Natural killer cell treated with Interleukin-12 subunit alpha and Interleukin-12 subunit beta and Interleukin-15 and Interleukin-18, amount 100 ng/mL, for 72 hours (primary cell): ENCODE data around the gene UNC5CL. TPM values are rescaled to one million over a fixed set of nuclear protein-coding genes. Genes with fewer than 3 reads are reported as not detected.
A peak's percentile ranks its signal among the peaks of the same experiment; 100 is the strongest.

Source experiments
- ATAC-seq, 2 donors: fragments of 150-1000 bp; cut with Tn5 transposase in 1 of 2; sonication (Bioruptor Pico), chemical (Tn5 transposase) in 1 of 2; 2 replicates each; pipeline ENCODE4 v1.10.0; 2021
- DNase-seq: peaks from one replicate; pipeline ENCODE4 v3.0.0; 2022; ENCODE audit warnings: low spot score
- H3K27ac Mint-ChIP-seq, 2 donors: 1 replicate in 1 of 2; 2 replicates in 1 of 2; pipeline ENCODE4 v1.8.0; 2022; ENCODE audit warnings: mixed read lengths in 2 of 2, mild to moderate bottlenecking in 1 of 2, moderate library complexity in 1 of 2
- H3K27me3 Mint-ChIP-seq, 2 donors: 1 replicate in 1 of 2; 2 replicates in 1 of 2; pipeline ENCODE4 v1.8.0; 2022; ENCODE audit warnings: mixed read lengths in 2 of 2
- H3K36me3 Mint-ChIP-seq: one replicate; pipeline ENCODE4 v1.8.0; 2022; ENCODE audit warnings: mixed read lengths
- H3K4me1 Mint-ChIP-seq, 2 donors: 1 replicate in 1 of 2; 2 replicates in 1 of 2; pipeline ENCODE4 v1.8.0; 2022; ENCODE audit warnings: low read depth in 2 of 2, mixed read lengths in 2 of 2, mild to moderate bottlenecking in 1 of 2
- H3K4me3 Mint-ChIP-seq: one replicate; pipeline ENCODE4 v1.8.0; 2022; ENCODE audit warnings: mixed read lengths
- H3K9me3 Mint-ChIP-seq: 2 replicates; pipeline ENCODE4 v1.8.0; 2022; ENCODE audit warnings: mixed read lengths
- total RNA-seq, 2 donors: library from RNA; stranded (reverse); gene quantifications; one replicate each; pipeline ENCODE4 v1.2.3, GENCODE V29; 2022

The UNC5CL gene, protein sequence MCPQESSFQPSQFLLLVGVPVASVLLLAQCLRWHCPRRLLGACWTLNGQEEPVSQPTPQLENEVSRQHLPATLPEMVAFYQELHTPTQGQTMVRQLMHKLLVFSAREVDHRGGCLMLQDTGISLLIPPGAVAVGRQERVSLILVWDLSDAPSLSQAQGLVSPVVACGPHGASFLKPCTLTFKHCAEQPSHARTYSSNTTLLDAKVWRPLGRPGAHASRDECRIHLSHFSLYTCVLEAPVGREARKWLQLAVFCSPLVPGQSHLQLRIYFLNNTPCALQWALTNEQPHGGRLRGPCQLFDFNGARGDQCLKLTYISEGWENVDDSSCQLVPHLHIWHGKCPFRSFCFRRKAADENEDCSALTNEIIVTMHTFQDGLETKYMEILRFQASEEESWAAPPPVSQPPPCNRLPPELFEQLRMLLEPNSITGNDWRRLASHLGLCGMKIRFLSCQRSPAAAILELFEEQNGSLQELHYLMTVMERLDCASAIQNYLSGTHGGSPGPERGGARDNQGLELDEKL
- 1 to 10 TPM; 2.4 to 5.0 TPM for total RNA-seq

DNA sequence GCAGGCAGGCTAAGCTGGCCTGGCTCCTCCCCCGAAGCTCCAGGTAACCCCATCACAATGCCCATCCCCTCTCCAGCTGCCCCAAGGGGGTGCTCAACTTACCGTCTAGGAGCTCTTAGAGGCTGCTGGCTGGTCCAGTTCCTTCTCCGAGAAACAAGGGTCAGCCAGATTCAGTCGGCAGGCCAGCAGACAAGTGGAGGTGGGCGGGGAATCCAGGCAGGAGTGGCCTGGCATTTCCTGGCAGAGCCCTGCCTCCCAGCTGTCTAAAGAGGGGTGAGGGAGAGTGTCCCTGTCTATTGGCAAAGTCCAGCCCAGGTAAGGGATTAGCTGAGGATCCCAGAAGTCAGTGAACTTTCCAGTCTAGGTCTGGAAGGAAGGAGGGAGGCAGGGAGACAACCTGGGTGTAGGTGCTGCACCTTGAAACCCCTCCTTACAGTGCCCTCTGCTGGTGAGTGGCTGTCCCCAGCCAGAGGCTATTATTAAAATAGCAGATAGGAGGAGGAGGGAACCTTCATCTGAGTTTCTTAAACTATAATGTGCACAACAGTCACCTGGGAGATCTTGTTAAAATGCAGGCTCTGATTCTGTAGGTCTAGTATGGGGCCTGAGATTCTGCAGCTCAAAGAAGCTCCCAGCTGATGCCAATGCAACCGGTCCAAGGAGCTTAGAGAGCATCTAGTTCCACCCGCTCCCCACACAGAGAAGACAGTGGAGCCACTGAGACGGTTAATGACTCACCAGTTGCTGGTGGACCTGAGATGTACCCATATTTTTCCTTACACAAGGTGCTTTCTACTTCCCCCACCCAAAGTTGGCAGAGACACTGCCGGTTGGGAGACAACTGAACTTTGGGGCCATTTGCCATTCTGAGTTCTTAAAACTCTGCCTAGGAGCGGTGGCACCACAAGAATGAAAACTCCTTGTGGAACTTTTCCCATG is at the start of gene UNC5CL:
TSS of gene UNC5CL (minus strand) at position 162 of the 939 bp plus-strand sequence. CDS start 4,147 bp downstream, outside the sequence.
- DNase-seq (no peak), ATAC-seq (no peak)
- Mint-ChIP-seq H3K9me3 (no peaks in the 10 kb centered on the region), H3K4me1 (peaks cover 0 to 4% of the 10 kb centered on the region in 2 donors), H3K27me3 (no peaks in the 10 kb centered on the region), H3K4me3 (no peak within 1 kb of the TSS), H3K36me3 (no peaks in the 10 kb centered on the region), H3K27ac (no peak within 1 kb of the TSS)

GRCh38 chr6:41088451-41088850 is 49.4 kb upstream of the UNC5CL start:
- Mint-ChIP-seq H3K4me1 (peaks cover 0 to 2% of the 10 kb centered on the region in 2 donors), H3K27ac (no peak overlapping the region), H3K4me3 (no peak overlapping the region), H3K27me3 (no peaks in the 10 kb centered on the region), H3K9me3 (no peaks in the 10 kb centered on the region), H3K36me3 (peaks cover 31% of the 10 kb centered on the region)
- DNase-seq (no peak), ATAC-seq (no peak)

GRCh38 chr6:41085182-41085581 is 46.2 kb upstream of the UNC5CL start:
- peaks cover 16 to 19% of the 10 kb centered on the region in 2 donors for H3K4me1 Mint-ChIP-seq
- no peak overlapping the region for H3K27ac Mint-ChIP-seq
- no peak for DNase-seq
- H3K9me3 Mint-ChIP-seq, result no peaks in the 10 kb centered on the region
- no peak overlapping the region for H3K4me3 Mint-ChIP-seq
- peaks cover 29% of the 10 kb centered on the region for H3K36me3 Mint-ChIP-seq
- no peaks in the 10 kb centered on the region for H3K27me3 Mint-ChIP-seq
- no peak for ATAC-seq

- Mint-ChIP-seq H3K4me3 (no peak overlapping the region), H3K27me3 (no peaks in the 10 kb centered on the region), H3K36me3 (peaks cover 34% of the 10 kb centered on the region), H3K9me3 (no peaks in the 10 kb centered on the region), H3K27ac (peak overlapping the region in 1 of 2 donors; percentile 57), H3K4me1 (peaks cover 18 to 20% of the 10 kb centered on the region in 2 donors)
- DNase-seq (no peak), ATAC-seq (no peak)
Observed at GRCh38 chr6:41083072-41083471, 44.1 kb upstream of the UNC5CL start.

GRCh38 chr6:41080621-41081020 is 41.6 kb upstream of the UNC5CL start:
- peak overlapping the region; percentile 62 for H3K4me3 Mint-ChIP-seq
- peak overlapping the region; percentile 80 to 88 for H3K27ac Mint-ChIP-seq
- H3K36me3 Mint-ChIP-seq, result peaks cover 26% of the 10 kb centered on the region
- H3K27me3 Mint-ChIP-seq, result no peaks in the 10 kb centered on the region
- no peak for DNase-seq
- no peaks in the 10 kb centered on the region for H3K9me3 Mint-ChIP-seq
- ATAC-seq, result peak in 1 of 2 donors; percentile 66
- peaks cover 25% of the 10 kb centered on the region in 2 donors for H3K4me1 Mint-ChIP-seq

DNA sequence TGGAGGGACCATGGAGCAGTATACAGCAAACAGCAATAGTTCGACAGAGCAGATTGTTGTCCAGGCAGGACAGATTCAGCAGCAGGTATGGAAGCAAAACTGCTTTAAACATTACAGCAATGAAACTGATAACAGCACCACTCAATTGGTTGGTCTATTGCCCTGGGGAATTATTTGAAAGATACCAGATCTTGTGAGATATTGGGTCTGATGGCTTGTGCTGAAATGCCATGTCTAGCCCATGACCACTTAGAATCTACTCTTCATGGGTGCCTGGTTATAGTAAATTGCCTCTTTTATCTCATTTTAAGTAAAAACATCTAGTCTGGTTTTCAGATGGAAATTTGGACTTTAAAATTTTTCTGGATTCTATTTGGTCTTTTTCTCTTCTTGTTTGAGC is 40.1 kb upstream of the UNC5CL start:
- Mint-ChIP-seq H3K4me1 (peaks cover 39 to 41% of the 10 kb centered on the region in 2 donors), H3K9me3 (no peaks in the 10 kb centered on the region), H3K36me3 (peaks cover 22% of the 10 kb centered on the region), H3K27ac (peak overlapping the region; percentile 80 to 88), H3K4me3 (no peak overlapping the region), H3K27me3 (no peaks in the 10 kb centered on the region)
- DNase-seq, result no peak
- no peak for ATAC-seq

GRCh38 chr6:41078101-41078500 is 39.1 kb upstream of the UNC5CL start:
- no peak for ATAC-seq
- H3K27ac Mint-ChIP-seq, result no peak overlapping the region
- no peaks in the 10 kb centered on the region for H3K9me3 Mint-ChIP-seq
- H3K36me3 Mint-ChIP-seq, result peaks cover 22% of the 10 kb centered on the region
- H3K27me3 Mint-ChIP-seq, result no peaks in the 10 kb centered on the region
- H3K4me1 Mint-ChIP-seq, result peaks cover 40 to 44% of the 10 kb centered on the region in 2 donors
- H3K4me3 Mint-ChIP-seq, result no peak overlapping the region
- no peak for DNase-seq

GRCh38 chr6:41077536-41077935 is 38.5 kb upstream of the UNC5CL start:
- H3K4me3 Mint-ChIP-seq, result no peak overlapping the region
- peaks cover 22% of the 10 kb centered on the region for H3K36me3 Mint-ChIP-seq
- no peak overlapping the region for H3K27ac Mint-ChIP-seq
- H3K4me1 Mint-ChIP-seq, result peaks cover 36 to 40% of the 10 kb centered on the region in 2 donors
- ATAC-seq (no peak), DNase-seq (no peak)
- H3K9me3 Mint-ChIP-seq, result no peaks in the 10 kb centered on the region
- no peaks in the 10 kb centered on the region for H3K27me3 Mint-ChIP-seq

DNA sequence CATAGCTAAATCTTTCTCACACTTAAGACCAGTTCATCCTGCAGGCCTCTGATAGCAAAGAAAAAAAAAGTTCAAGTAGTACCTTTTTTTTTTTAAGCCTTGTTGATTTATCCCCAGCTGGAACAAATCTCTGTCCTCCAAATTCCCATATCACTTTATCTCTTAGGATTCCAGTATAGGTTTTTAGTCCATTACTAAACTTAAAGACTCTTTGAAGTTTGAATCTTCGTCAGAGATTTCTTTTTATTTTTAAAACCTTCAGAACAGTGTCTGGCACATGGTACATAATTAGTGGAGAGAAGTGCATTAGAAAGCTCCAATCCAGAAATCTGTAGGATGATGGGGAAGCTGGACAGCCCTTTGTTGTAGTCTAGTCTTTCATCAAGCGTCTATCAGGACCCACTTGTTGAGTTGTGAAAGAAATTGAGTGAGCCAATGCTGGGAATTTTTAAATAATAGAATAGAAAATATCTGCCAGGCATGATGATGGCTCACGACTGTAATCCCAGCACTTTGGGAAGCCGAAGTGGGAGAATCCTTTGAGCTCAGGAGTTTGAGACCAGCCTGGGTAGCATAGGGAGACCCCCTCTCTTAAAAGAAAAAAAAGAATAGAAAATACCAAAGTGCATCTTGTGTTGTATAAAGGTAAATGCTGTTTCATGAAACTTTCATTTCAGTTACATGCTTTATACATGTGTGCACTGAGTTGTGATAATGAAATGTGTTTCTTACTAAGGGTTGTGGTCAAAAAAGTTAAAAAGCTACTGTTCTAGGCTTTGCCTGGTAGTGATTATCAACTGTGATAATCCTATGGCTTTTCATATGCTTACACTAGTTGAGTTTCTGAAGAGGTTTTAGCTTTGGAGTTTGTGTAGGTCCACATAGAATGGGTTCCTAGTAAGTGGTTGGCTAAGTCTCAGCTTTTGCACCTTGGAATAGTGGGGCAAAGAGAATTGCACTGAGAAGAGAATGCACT is 36.9 kb upstream of the UNC5CL start:
- Mint-ChIP-seq H3K27ac (peak overlapping the region; percentile 90 to 91), H3K27me3 (no peaks in the 10 kb centered on the region), H3K9me3 (no peaks in the 10 kb centered on the region), H3K4me1 (peaks cover 30 to 43% of the 10 kb centered on the region in 2 donors), H3K36me3 (peaks cover 21% of the 10 kb centered on the region), H3K4me3 (peak overlapping the region; percentile 94)
- ATAC-seq (no peak), DNase-seq (no peak)

- Mint-ChIP-seq H3K4me1 (peaks cover 23 to 41% of the 10 kb centered on the region in 2 donors), H3K27me3 (no peaks in the 10 kb centered on the region), H3K4me3 (peak overlapping the region; percentile 94), H3K27ac (peak overlapping the region; percentile 90 to 91), H3K36me3 (peaks cover 13% of the 10 kb centered on the region), H3K9me3 (no peaks in the 10 kb centered on the region)
- ATAC-seq (no peak), DNase-seq (no peak)
Observed at GRCh38 chr6:41074692-41075436, 35.8 kb upstream of the UNC5CL start.

GRCh38 chr6:41073968-41074691 is 35.1 kb upstream of the UNC5CL start:
- H3K4me1 Mint-ChIP-seq, result peaks cover 23 to 41% of the 10 kb centered on the region in 2 donors
- no peaks in the 10 kb centered on the region for H3K27me3 Mint-ChIP-seq
- H3K36me3 Mint-ChIP-seq, result peaks cover 13% of the 10 kb centered on the region
- DNase-seq (no peak), ATAC-seq (no peak)
- no peaks in the 10 kb centered on the region for H3K9me3 Mint-ChIP-seq
- peak overlapping the region; percentile 90 to 91 for H3K27ac Mint-ChIP-seq
- peak overlapping the region; percentile 94 for H3K4me3 Mint-ChIP-seq
